Natural killer cell treated with Interleukin-12 subunit alpha and Interleukin-12 subunit beta and Interleukin-15 and Interleukin-18, amount 100 ng/mL, for 72 hours (primary cell): ENCODE results near the gene SEC16A. TPM values are rescaled to one million over a fixed set of nuclear protein-coding genes. Genes with fewer than 3 reads are reported as not detected.

Source experiments
- ATAC-seq, 2 donors: fragments of 150-1000 bp; cut with Tn5 transposase in 1 of 2; sonication (Bioruptor Pico), chemical (Tn5 transposase) in 1 of 2; 2 replicates each; pipeline ENCODE4 v1.10.0; 2021
- DNase-seq: peaks from one replicate; pipeline ENCODE4 v3.0.0; 2022; ENCODE audit warnings: low spot score
- H3K27ac Mint-ChIP-seq, 2 donors: 1 replicate in 1 of 2; 2 replicates in 1 of 2; pipeline ENCODE4 v1.8.0; 2022; ENCODE audit warnings: mixed read lengths in 2 of 2, mild to moderate bottlenecking in 1 of 2, moderate library complexity in 1 of 2
- H3K27me3 Mint-ChIP-seq, 2 donors: 1 replicate in 1 of 2; 2 replicates in 1 of 2; pipeline ENCODE4 v1.8.0; 2022; ENCODE audit warnings: mixed read lengths in 2 of 2
- H3K36me3 Mint-ChIP-seq: one replicate; pipeline ENCODE4 v1.8.0; 2022; ENCODE audit warnings: mixed read lengths
- H3K4me1 Mint-ChIP-seq, 2 donors: 1 replicate in 1 of 2; 2 replicates in 1 of 2; pipeline ENCODE4 v1.8.0; 2022; ENCODE audit warnings: low read depth in 2 of 2, mixed read lengths in 2 of 2, mild to moderate bottlenecking in 1 of 2
- H3K4me3 Mint-ChIP-seq: one replicate; pipeline ENCODE4 v1.8.0; 2022; ENCODE audit warnings: mixed read lengths
- H3K9me3 Mint-ChIP-seq: 2 replicates; pipeline ENCODE4 v1.8.0; 2022; ENCODE audit warnings: mixed read lengths
- total RNA-seq, 2 donors: library from RNA; stranded (reverse); gene quantifications; one replicate each; pipeline ENCODE4 v1.2.3, GENCODE V29; 2022

The SEC16A gene
- total RNA-seq, 2 donors from 2014 or later: 104 to 121 TPM

DNA sequence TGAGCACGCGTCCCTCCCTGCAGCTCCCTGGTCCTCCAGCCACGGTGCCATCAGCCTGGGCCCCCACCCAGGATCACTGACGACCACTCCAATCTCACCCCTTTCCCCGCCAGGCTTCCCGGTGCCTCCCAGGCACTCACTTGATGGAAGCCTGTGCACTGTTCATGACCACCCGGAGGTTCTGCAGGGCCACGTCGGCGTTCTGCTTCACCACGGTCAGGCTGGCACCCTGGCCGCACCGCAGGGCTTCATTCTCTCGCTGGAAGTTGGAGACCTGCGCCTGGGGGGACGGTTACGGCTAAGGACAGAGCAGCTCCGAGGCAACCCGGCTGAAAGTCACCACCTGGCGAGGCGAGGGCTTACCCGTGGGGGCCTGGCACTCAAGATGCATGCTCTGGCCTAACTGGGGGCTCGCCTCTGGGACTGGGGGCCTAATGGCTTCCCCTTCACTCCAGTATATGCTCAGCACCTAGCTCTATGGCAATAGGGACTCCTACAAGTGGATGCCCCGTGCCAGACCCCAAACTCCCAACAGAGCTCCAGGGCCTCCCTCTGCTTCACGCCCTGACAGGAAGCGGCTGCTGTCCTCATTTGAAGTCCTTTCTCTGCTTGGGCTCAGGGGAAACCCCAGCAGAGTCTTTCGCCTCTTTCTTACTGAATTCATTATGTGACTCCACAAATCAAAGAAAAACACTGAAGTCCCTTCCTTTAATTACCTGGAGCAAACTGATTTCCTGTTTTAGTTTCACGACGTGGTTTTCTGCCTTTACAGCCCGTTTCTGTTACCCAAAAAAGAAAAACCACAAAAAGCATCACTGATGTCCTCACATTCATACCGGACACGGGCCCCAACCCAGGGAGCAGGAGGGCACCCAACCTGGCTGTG lies 78.7 kb downstream of the SEC16A start:
- H3K36me3 Mint-ChIP-seq: peaks cover 5% of the 10 kb centered on the region
- peaks cover 36 to 44% of the 10 kb centered on the region in 2 donors for H3K4me1 Mint-ChIP-seq
- H3K9me3 Mint-ChIP-seq: no peaks in the 10 kb centered on the region
- H3K27me3 Mint-ChIP-seq: no peaks in the 10 kb centered on the region
- H3K4me3 Mint-ChIP-seq: peak overlapping the region; percentile 77
- peak overlapping the region; percentile 82 to 93 for H3K27ac Mint-ChIP-seq
- peak; percentile 53 to 61 for ATAC-seq
- no peak for DNase-seq

DNA sequence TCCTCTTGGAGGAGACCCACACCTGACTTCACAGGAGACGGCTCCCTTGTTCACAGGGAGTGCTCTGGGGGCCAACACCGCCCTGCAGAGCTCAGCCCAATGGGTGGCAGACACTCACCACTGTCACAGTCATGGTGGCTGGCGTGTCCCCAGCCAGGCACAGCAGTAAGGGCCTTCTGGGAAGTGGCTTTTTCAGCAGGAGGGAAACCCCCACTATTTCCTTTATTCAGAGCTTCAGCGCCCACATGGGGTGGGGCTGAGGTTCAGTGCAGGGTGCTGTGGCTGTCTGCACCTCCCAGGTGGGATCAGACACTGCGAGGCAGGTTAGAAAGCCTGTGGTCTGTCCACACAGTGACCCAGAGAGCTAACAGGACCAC lies 79.3 kb downstream of the SEC16A start:
- Mint-ChIP-seq H3K27me3 (no peaks in the 10 kb centered on the region), H3K36me3 (no peaks in the 10 kb centered on the region), H3K4me3 (peak overlapping the region; percentile 77), H3K9me3 (no peaks in the 10 kb centered on the region), H3K27ac (peak overlapping the region; percentile 82 to 93), H3K4me1 (peaks cover 36 to 46% of the 10 kb centered on the region in 2 donors)
- peak; percentile 77 to 78 for ATAC-seq
- peak; percentile 81 for DNase-seq

DNA sequence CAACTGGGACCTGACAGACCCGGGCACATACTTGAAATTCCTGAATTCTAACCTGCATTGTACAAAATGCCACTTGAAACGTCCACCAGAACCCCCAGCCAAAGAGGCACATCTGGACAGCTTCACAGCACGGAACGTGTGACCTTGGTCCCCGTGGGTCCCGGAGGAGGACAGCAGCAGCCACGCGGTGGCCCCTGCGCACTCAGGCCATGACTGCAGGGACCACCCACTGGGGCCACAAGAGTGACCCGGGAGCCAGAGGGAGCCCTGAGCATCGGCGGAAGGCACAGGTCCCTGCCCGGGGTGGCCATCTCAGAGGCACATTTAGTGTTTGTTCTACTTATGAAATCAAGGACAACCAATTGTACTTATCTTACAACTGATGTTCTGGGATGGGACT lies 80.8 kb downstream of the SEC16A start:
- peak overlapping the region in 1 of 2 donors; percentile 55 for H3K27ac Mint-ChIP-seq

DNA sequence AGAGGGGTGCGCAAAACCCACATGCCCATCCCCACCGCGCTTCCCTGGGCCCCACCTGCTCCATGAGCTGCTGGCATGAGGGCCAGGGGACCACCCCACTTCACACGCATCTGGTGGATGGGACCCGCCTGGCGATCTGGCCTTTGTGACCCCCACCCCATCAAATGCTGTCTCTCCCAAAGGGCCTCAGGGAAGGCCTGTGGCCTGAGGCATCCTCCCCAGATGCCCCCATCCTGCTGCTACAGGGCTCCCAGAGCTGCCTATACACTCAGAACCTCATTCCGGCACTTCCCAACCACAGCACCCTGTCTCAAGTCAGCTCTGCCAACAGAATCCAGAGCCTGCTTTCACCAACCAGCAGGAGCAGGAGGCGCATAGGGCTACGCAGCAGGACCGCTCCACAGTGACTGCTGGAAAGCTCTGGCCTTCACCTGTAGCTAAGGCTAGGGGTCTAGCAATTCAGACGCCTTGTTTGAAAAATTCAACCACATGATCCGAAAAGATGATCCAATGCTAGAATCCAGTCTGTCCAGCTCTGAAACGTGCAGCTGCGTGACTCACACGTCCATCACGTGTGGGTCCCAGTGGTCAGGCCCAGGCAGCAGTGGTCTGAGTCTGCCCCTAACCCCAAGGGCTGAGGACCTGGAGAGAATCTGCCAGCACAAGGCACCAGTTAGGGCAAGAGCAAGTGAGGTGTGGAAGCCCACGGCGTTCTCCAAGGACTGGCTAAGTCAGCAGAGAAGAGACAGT lies 81.5 kb downstream of the SEC16A start:
- Mint-ChIP-seq H3K36me3 (no peaks in the 10 kb centered on the region), H3K4me3 (peak overlapping the region; percentile 57), H3K4me1 (peaks cover 39 to 45% of the 10 kb centered on the region in 2 donors), H3K9me3 (no peaks in the 10 kb centered on the region), H3K27me3 (no peaks in the 10 kb centered on the region), H3K27ac (peak overlapping the region; percentile 55 to 73)
- DNase-seq (no peak), ATAC-seq (no peak)

More for the DNA sequence above, 80.8 kb downstream of the SEC16A start:
- H3K27me3 Mint-ChIP-seq: no peaks in the 10 kb centered on the region
- no peaks in the 10 kb centered on the region for H3K9me3 Mint-ChIP-seq
- DNase-seq: no peak
- no peak for ATAC-seq
- peaks cover 39 to 42% of the 10 kb centered on the region in 2 donors for H3K4me1 Mint-ChIP-seq
- no peaks in the 10 kb centered on the region for H3K36me3 Mint-ChIP-seq
- H3K4me3 Mint-ChIP-seq: peak overlapping the region; percentile 41

DNA sequence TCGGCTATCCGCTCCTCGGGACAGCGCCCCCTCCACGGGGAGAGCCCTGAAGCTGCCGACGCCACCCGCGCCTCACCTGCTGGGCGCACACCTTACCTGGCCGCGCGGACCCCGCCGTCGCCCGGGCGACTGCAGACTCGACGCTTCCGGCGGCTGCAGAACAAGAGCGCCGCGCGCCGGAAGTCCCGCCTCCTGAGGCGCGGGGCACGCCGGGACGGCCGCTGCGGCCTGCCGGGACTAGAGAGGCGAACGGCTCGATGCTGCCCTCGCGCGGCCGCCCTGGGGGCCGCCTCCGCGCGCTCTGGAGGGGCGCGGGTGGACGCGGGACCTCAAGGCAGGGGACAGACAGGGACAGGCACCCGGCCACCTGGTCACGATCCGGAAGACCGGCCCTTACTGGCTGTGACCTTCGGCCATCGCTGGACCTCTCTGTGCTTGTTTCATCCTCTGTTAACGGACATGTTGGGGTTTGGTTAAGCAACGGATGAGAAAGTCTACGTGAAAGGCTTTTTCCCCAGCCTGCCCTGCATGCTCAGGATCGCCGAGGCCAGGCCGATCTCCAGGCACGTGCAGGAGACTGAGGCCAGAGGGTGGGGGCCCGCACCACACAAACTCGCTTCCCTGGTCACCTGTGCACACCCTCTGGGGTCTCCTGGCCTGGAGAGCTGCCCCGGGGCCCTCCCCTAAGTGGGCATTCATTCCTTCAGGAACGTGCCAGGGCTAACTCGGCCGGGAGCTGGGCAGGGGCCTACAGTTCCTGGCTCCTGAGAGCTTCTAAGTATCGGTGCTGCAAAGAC lies 82.6 kb downstream of the SEC16A start, which contains the start of gene SNAPC4:
TSS of gene SNAPC4 (minus strand) at position 133 of the 797 bp plus-strand sequence. CDS start 1,742 bp downstream, outside the sequence.
- ATAC-seq: peak; percentile 87 to 92
- no peaks in the 10 kb centered on the region for H3K9me3 Mint-ChIP-seq

DNA sequence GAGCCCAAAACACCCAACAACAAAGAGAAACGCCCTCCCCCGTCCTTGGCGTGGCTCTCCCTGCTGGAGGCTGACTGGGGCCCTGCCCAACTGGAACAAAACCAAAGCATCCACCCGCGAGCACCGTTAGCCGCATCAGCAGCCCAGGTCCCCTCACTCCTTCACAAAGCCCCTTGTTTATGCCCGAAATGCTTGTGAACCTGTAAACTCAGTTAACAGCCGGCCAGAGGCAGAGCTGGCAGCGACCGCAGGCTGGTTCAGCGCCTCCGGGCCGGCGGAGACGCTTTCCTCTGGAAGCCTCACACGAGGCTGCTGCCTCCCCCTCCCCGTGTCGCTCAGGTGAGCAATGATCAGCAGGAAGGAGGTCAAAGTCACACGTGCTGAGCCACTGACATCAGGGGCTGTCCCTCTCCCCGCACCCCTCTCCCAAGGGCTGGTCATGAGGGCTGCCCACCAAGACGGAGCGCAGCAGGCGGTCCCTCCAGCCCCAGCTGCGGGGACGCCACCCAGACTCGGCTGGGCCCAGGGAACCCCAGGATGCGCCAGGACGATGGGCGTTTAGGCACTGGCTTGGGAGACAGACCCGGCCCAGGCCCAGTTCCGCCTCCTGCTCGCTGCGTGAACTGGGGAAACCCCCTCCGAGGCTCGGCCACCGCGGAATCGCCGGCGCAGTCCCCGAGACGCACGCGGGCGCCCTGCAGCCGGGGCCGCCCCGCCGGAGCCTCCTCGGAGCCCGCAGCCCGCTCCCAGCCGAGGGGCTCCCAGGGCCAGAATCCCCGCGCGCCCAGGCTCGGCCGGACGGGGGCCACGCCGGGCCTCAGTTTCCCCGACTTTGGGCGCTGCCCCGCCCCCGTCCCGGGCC lies 83.4 kb downstream of the SEC16A start:
- ATAC-seq (peak; percentile 55 to 60), DNase-seq (no peak)
- H3K4me3 Mint-ChIP-seq: peak overlapping the region; percentile 89
- no peaks in the 10 kb centered on the region for H3K36me3 Mint-ChIP-seq
- H3K9me3 Mint-ChIP-seq: no peaks in the 10 kb centered on the region
- H3K27ac Mint-ChIP-seq: peak overlapping the region in 1 of 2 donors; percentile 56
- no peaks in the 10 kb centered on the region for H3K27me3 Mint-ChIP-seq
- H3K4me1 Mint-ChIP-seq: peaks cover 30 to 34% of the 10 kb centered on the region in 2 donors

More for the DNA sequence above, 82.6 kb downstream of the SEC16A start, which contains the start of gene SNAPC4:
- Mint-ChIP-seq H3K36me3 (no peaks in the 10 kb centered on the region), H3K4me3 (peak within 1 kb of the TSS; percentile 89), H3K27ac (peak within 1 kb of the TSS in 1 of 2 donors; percentile 56), H3K4me1 (peaks cover 38 to 43% of the 10 kb centered on the region in 2 donors), H3K27me3 (no peaks in the 10 kb centered on the region)
- DNase-seq: peak; percentile 90

DNA sequence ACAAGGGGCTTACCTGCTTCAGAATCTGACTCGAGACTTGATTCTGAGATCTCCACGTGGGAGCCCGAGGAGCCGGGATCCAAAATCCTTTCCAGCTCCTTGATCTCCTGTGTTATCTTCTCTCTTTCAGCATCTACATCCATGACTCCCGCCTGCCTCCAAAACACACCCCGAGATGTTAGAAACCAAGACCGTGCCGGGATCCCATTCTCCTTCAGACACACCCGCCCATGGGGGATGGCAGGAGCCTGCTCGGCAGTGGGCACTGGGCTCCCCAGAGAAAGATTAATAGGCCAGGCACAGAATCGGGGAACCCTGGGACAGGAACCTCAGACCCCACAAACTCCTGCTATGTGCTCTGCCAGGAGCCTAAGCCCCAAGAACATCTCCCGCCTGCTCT lies 84.6 kb downstream of the SEC16A start:
- Mint-ChIP-seq H3K4me1 (peaks cover 22 to 24% of the 10 kb centered on the region in 2 donors), H3K27ac (peak overlapping the region in 1 of 2 donors; percentile 56), H3K27me3 (no peaks in the 10 kb centered on the region), H3K4me3 (peak overlapping the region; percentile 89), H3K36me3 (no peaks in the 10 kb centered on the region), H3K9me3 (no peaks in the 10 kb centered on the region)
- ATAC-seq (no peak), DNase-seq (no peak)

DNA sequence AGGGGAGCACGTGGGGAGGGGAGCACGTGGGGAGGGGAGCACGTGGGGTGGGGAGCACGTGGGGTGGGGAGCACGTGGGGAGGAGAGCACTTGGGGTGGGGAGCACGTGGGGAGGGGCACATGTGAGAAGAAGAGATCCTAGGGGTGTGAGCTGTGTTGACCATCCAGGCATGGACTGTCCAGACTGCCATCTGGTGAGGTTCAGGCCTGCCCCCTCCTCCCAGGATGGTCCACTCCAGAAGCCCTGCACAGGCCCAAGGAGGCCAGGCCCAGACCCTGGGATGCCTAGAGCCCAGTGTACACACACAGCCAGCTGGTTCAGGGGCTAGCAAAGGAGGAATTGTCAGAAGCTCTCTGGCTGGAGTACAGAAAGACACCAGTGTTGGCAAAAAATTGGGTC lies 85.2 kb downstream of the SEC16A start:
- no peak for ATAC-seq
- Mint-ChIP-seq H3K4me3 (no peak overlapping the region), H3K36me3 (no peaks in the 10 kb centered on the region), H3K27ac (no peak overlapping the region), H3K27me3 (no peaks in the 10 kb centered on the region), H3K9me3 (no peaks in the 10 kb centered on the region), H3K4me1 (peaks cover 22 to 23% of the 10 kb centered on the region in 2 donors)
- DNase-seq: no peak

DNA sequence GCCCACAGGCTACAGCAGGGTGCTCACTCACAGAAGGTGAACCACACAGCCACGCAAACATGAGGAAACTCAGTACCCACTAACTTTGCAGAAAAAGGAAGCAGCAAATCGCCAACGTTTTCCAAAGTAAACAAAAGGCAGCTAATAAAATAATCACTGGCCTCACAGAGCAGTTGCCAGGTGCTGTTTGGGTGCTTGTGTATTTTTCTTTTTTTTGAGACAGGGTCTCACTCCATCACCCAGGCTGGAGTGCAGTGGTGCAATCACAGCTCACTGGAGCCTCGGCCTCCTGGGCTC lies 86.7 kb downstream of the SEC16A start:
- H3K36me3 Mint-ChIP-seq: peaks cover 5% of the 10 kb centered on the region
- peaks cover 15 to 16% of the 10 kb centered on the region in 2 donors for H3K4me1 Mint-ChIP-seq
- no peak for ATAC-seq
- no peaks in the 10 kb centered on the region for H3K27me3 Mint-ChIP-seq
- no peak overlapping the region for H3K4me3 Mint-ChIP-seq
- H3K9me3 Mint-ChIP-seq: no peaks in the 10 kb centered on the region
- H3K27ac Mint-ChIP-seq: no peak overlapping the region
- no peak for DNase-seq

DNA sequence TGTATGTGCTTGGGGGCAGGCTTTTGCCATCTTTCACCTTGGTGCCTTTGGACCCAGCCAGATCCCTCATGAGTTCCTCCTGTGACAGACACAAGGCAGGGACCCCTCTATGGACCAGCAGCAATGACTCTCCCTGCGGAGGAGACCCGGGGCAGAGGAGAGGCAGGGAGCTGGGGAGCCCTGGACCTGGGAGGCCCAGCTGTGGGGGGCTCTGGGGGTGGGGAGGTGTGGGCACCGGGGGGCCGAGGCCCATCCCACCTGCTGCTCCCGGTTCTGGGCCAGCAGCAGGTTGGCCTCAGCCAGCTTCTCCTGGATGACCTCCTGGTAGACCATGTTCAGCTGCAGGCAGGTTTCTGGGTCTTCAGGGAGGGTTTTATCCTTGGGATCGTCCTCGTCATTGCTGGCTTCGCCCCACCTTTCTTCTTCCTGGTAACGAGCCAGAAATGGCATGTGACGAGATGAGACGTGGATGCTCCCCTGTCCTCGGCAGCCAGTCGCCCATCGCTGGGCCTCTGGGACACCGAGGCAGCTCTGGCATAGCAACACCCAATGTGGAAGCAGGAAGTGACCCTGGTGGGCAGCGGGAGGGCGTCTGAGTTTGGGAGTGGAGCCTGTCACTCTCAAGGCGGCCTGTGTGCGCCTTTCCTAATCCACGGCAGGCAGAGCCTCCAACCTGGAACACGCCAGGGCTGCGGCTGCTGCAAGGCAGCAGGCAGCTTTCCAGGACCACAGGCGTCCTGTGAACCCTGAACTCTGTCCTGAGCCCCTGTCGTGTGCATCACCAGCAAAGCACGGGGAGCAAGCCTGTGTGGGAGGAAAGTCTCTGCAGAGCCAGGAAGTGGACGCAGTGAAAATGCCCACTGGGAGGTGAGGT lies 87.3 kb downstream of the SEC16A start:
- Mint-ChIP-seq H3K27ac (no peak overlapping the region), H3K4me1 (peaks cover 13% of the 10 kb centered on the region in 2 donors), H3K9me3 (no peaks in the 10 kb centered on the region), H3K4me3 (no peak overlapping the region), H3K36me3 (peaks cover 6% of the 10 kb centered on the region), H3K27me3 (no peaks in the 10 kb centered on the region)
- ATAC-seq (no peak), DNase-seq (no peak)

DNA sequence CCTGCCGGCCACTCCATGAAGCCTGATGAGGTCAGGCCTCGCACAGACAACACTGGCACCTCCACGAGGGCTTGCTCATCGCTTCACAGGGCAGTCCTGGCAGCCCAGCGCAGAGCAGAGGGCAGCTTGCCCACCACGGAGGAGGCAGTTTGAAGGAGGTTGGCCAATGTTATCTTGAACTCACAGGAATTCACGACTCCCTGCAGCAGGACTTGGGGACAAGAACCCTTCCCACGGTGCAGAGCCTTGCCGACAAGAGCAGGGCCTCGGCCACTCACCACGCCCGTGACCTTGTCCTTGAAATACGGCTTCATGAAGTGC lies 87.9 kb downstream of the SEC16A start:
- Mint-ChIP-seq H3K4me1 (peaks cover 12 to 13% of the 10 kb centered on the region in 2 donors), H3K27me3 (no peaks in the 10 kb centered on the region), H3K9me3 (no peaks in the 10 kb centered on the region), H3K4me3 (no peak overlapping the region), H3K27ac (no peak overlapping the region), H3K36me3 (peaks cover 8% of the 10 kb centered on the region)
- no peak for DNase-seq
- no peak for ATAC-seq

DNA sequence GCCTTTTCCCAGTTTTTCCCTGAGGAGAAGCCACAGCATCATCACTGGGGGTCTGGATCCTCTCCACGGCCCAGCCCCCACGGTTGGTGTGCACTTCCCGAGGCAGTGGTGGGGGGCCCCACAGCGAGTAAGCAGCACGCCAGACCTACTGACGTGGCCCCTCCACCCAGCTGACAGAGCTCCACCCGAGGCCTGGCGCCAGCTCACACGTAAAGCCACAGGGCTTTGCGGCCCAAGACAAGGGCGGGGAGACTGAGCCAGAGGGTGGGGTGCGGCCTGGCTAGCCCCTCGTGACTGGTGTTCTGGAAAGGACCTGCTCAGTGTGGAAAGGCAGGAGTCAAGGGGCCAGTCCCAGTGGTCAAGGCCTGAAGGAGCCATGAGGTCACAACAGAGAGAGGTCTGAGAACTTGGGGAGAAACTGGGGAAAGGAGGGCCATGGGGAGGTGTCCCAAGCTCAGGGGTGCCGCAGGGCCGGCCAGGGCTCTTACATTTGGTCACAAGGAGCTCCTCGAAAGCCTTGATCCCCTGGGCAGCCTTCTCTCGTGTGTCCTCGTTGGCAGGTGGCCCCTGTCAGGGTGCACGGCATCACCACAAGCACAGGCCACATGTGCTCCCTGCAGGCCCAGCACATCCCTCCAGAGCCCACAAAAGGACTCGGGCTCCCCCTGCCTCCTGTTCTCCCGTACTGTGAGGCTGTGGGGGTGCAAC lies 88.4 kb downstream of the SEC16A start:
- Mint-ChIP-seq H3K4me1 (peaks cover 12 to 13% of the 10 kb centered on the region in 2 donors), H3K9me3 (no peaks in the 10 kb centered on the region), H3K4me3 (no peak overlapping the region), H3K27ac (no peak overlapping the region), H3K27me3 (no peaks in the 10 kb centered on the region), H3K36me3 (peaks cover 12% of the 10 kb centered on the region)
- ATAC-seq: no peak
- no peak for DNase-seq
